Left colon (tissue), 2 donors: ENCODE results near the gene PLPPR5. TPM values are rescaled to one million over a fixed set of nuclear protein-coding genes. Genes with fewer than 3 reads are reported as not detected.

Source experiments
- ATAC-seq: fragments of 200-7000 bp; cut with Tn5 transposase; one replicate; pipeline ENCODE4 v1.9.1; 2020; ENCODE audit warnings: mild to moderate bottlenecking, moderate library complexity
- DNase-seq, 2 donors: peaks; one replicate each; pipeline ENCODE4 v3.0.0-alpha.2; 2020
- intact Hi-C, 2 donors: fragments of 100-400 bp; cut with DNase I in 1 of 2; cut with micrococcal nuclease in 1 of 2; formaldehyde crosslinking; loops; one replicate each; pipeline versions ENCODE4 v1.11.2 to v1.14.0; 2022; cut with DNase I, micrococcal nuclease
- total RNA-seq, 2 donors: library from RNA; stranded (reverse); fragmentation: NEBNext Ultra II Directional; extraction: Animal tissue kit (Norgen Biotek cat#: 25700); gene quantifications; one replicate each; pipeline ENCODE4 v1.2.1, GENCODE V29; 2021
- donor health status: DM: no; HTN: no; CAD: no.
- donor health status: DM: yes; HTN: yes; CAD: no.

The PLPPR5 gene
- total RNA-seq, 2 donors from 2014 or later = not detected

- intact Hi-C loops = no loop called here
- ATAC-seq (no peak), DNase-seq (no peak)
Measured at GRCh38 chr1:98924977-98925376, 79.7 kb downstream of the PLPPR5 start.

- intact Hi-C loops = no loop called here
- no peak for ATAC-seq
- no peak for DNase-seq
Measured at GRCh38 chr1:98923667-98924066, 81.0 kb downstream of the PLPPR5 start.

DNA sequence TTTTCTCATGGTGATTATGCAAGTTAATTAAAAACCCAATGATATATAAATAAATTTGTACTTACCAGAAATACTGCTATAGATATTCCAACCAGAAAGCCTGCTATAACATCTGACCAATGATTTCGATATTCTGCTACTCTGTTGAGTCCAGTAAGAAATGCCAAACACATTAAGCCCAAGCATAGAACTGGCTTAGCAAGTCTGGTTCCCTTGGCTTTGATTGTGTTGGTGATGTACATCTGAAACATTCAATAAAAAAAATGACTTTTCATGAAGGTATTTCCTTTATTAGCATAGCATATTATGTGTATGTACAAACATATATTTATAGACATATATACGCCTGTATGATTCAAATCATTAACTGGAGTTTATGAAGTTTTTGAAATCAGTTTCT, 82.8 kb downstream of the PLPPR5 start:
- ATAC-seq (no peak), DNase-seq (no peak)
- intact Hi-C loops = no loop called here

GRCh38 chr1:98920441-98921110, 84.1 kb downstream of the PLPPR5 start:
- no peak for DNase-seq
- intact Hi-C loops = no loop called here

DNA sequence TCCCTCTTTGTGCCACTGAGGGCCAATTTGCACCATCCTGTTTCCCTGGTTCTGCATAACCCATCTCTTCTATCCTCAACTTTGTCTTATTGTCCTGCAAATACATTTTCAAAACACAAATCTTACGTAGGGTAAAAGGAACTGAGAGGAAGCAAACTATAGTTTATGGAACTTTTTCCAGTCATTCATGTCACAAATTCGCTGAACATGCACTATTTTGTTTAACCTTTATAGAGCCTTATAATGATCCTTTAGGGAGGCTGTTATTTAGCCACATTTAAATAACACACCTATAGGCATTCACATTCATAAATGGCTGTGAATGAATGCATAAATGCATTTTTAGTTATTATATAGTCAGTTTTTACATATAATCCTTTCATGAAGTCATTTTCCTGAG, 85.0 kb downstream of the PLPPR5 start:
- intact Hi-C loops = no loop called here
- DNase-seq (no peak), ATAC-seq (no peak)

More at GRCh38 chr1:98920441-98921110, 84.1 kb downstream of the PLPPR5 start:
- ATAC-seq = no peak

- ATAC-seq (no peak), DNase-seq (no peak)
- intact Hi-C loops = no loop called here
Measured at GRCh38 chr1:98919211-98919610, 85.5 kb downstream of the PLPPR5 start.

DNA sequence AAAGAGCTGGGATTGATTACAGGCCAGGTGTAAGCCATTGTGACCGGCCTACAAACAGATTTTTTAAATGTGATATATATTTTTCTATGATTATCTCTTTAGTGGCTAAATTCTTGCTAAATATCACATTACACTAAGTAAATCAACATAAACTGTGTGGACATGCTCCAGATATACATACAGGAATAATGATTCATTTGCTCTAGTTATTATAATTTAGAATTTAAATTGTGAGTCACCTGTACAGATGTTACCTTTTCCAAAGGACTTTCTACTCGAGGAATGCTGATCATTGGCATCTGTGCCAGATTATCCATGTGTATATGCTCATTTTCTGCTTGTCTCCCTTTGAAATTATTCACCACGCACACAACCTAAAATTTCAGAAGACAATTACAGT, 90.1 kb downstream of the PLPPR5 start:
- ATAC-seq (no peak), DNase-seq (no peak)
- intact Hi-C loops = no loop called here

- ATAC-seq = no peak
- DNase-seq = no peak
- intact Hi-C loops = no loop called here
Measured at GRCh38 chr1:98910827-98911226, 93.8 kb downstream of the PLPPR5 start.

DNA sequence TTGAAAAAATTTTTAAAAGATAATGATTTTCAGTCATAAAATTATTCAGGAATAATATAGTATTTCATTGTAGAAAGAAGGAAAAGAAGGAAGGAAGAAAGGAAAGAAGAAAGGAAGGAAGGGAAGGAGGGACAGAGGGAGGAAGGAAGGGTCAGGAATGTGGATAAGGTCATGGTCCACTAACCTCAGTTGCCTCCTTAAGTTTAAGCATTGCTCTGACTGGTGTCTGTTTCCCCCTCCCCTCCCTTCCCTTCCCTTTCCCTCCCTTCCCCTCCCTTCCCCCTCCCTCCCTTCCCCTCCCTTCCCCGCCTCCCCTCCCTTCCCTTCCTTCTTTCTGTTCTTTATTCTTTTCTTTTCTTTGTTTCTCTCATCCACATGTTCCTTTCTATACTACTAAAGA, 95.7 kb downstream of the PLPPR5 start:
- no peak for DNase-seq
- ATAC-seq = no peak
- intact Hi-C loops = no loop called here

GRCh38 chr1:98906809-98907208, 97.9 kb downstream of the PLPPR5 start:
- ATAC-seq (no peak), DNase-seq (no peak)
- intact Hi-C loops = no loop called here

DNA sequence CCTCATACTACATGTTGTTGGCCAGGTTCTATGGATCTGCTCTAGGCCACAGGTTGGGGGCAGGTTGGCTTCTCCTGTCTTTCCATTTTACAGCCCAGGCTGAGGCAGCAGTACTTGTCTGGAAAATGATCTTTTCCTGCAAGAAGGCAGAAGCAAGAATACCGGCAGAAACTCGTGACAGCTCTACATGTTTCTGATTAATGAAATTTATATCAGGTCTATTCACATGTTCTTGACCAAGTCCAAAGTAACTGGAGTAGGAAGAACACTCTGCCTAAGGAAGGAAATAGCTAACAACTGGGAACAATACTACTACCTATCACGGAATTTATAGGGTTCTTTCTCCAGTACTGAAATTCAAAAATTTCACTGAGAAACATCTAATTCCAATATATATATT, 98.3 kb downstream of the PLPPR5 start:
- intact Hi-C loops = no loop called here
- no peak for DNase-seq
- no peak for ATAC-seq

GRCh38 chr1:98904684-98905083, 100.0 kb downstream of the PLPPR5 start:
- no peak for DNase-seq
- intact Hi-C loops = no loop called here
- peak; percentile 6 for ATAC-seq

GRCh38 chr1:98903726-98904125, 100.9 kb downstream of the PLPPR5 start:
- DNase-seq = no peak
- no peak for ATAC-seq
- intact Hi-C loops = no loop called here

DNA sequence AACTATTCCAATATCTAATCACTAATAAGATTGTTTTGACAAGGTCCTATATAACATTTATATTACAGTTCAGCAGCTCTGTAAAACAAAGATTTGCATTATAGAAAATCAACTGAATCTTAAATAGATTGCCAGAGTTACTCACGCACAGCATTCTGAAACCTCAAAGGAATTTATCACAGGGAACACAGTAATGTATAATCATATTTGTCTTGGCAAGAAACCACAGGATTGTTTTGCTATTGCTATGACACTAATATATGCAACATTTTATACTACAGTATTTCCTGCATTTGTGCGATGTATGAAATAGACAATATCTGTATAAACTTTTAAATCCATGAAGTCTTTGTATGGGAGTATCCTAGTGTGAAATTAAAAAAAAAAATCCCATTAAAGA, 101.4 kb downstream of the PLPPR5 start:
- DNase-seq = no peak
- ATAC-seq = peak; percentile 90
- intact Hi-C loops = no loop called here

DNA sequence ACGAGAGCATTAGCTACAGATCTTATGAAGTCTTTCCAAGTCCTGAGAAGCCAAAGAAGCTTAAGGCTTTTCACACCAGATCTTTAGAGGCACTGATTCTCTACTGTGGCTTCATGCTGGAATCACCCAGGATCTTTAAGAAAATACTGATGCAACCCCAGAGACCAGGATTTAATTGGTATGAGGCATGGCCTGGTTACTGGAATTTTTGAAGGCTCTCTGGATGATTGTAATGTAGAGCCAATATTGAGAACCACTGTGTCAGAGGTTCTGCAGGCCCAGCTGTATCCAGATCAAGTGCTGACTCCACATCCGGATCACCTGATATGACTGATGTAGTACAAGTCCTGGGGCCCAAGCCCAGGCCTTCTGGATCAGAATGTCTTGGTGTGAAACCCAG, 105.7 kb downstream of the PLPPR5 start:
- intact Hi-C loops = no loop called here
- no peak for DNase-seq
- no peak for ATAC-seq

- no peak for ATAC-seq
- intact Hi-C loops = no loop called here
- DNase-seq = no peak
Measured at GRCh38 chr1:98897479-98897878, 107.2 kb downstream of the PLPPR5 start.

- ATAC-seq (no peak), DNase-seq (no peak)
- intact Hi-C loops = no loop called here
Measured at GRCh38 chr1:98896711-98897445, 107.8 kb downstream of the PLPPR5 start.

DNA sequence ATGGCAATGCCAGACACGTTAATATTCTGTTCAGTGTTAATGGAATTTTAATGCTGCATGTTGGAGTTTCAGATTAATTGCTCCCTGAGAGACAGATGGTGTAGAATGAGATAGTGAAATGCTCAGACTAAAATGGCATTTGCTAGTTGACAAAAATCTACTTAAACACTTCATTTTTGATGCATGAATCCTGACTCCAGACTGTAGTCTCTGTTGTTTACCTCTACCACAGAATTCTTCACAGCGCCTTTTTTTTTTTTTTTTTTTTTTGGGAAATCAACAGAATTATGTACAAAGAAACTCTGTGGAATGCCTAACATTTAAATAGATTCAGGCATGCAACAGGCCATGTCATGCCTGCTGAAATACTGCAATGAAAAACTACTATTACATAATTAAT, 111.3 kb downstream of the PLPPR5 start:
- intact Hi-C loops = no loop called here
- no peak for ATAC-seq
- no peak for DNase-seq

GRCh38 chr1:98888869-98889268, 115.8 kb downstream of the PLPPR5 start:
- no peak for ATAC-seq
- intact Hi-C loops = no loop called here
- DNase-seq = no peak

- DNase-seq (no peak), ATAC-seq (no peak)
- intact Hi-C loops = no loop called here
Measured at GRCh38 chr1:98887507-98887906, 117.2 kb downstream of the PLPPR5 start.

DNA sequence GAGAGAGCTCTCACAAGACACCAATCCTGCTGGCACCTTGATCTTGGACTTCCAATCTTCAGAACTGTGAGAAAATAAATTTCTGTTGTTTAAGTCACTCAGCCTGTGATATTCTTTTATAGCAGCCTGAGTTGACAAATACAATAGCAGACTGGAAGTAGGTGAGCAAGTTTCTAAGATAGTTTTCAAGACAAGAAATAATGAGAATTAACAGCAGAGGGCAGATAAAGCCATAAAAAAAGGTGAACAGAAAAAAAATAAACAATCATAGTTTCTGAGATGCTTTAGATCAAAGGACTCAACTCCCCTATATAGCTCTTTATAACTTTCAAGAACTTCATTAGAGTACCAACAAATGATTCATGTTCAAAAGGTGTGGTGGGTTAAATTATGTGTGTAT, 119.8 kb downstream of the PLPPR5 start:
- intact Hi-C loops = no loop called here
- DNase-seq = no peak
- ATAC-seq = no peak
